Fibroblast of lung (primary cell): ENCODE measurements around the gene TSC22D2. TPM values are rescaled to one million over a fixed set of nuclear protein-coding genes. Genes with fewer than 3 reads are reported as not detected.

ENCODE experiments used
- DNase-seq, 2 donors: peaks; one replicate each; pipeline versions ENCODE4 v3.0.0 to v3.0.0-alpha.2; 2010; ENCODE audit warnings: low read depth in 2 of 2
- H2AFZ ChIP-seq: 2 replicates; pipeline ENCODE4 v1.5.1; 2012; ENCODE audit warnings: low read length, control low read depth, inconsistent platforms
- H3K27ac ChIP-seq: 2 replicates; pipeline ENCODE4 v1.5.1; 2011; ENCODE audit warnings: low read length, control low read depth; ENCODE audit not compliant: insufficient read depth
- H3K27me3 ChIP-seq: 2 replicates; pipeline ENCODE4 v1.5.1; 2011; ENCODE audit warnings: mild to moderate bottlenecking, low read length; ENCODE audit not compliant: control insufficient read depth, insufficient read depth
- H3K36me3 ChIP-seq: 2 replicates; pipeline ENCODE4 v1.5.1; 2011; ENCODE audit warnings: low read length; ENCODE audit not compliant: control insufficient read depth, insufficient read depth
- H3K4me1 ChIP-seq: 2 replicates; pipeline ENCODE4 v1.5.1; 2011; ENCODE audit warnings: low read length; ENCODE audit not compliant: control insufficient read depth, insufficient read depth; ENCODE audit errors: extremely low read depth
- H3K4me2 ChIP-seq: 2 replicates; pipeline ENCODE4 v1.5.1; 2011; ENCODE audit warnings: low read length, control low read depth; ENCODE audit not compliant: insufficient read depth; ENCODE audit errors: extremely low read depth
- H3K4me3 ChIP-seq, 4 experiments: fragments of 200-600 bp in 1 of 4; sonication (generic) in 1 of 4; replicated peaks in 1 of 4; 2 replicates each; pipeline ENCODE4 v1.5.1; 2011 to 2016; ENCODE audit warnings: low read length in 4 of 4, low read depth in 3 of 4, mild to moderate bottlenecking in 3 of 4, control low read depth in 2 of 4, inconsistent platforms in 1 of 4, mixed read lengths in 1 of 4; ENCODE audit not compliant: insufficient read depth in 1 of 4; ENCODE audit errors: control extremely low read depth in 1 of 4
- H3K79me2 ChIP-seq: 2 replicates; pipeline ENCODE4 v1.5.1; 2012; ENCODE audit warnings: mild to moderate bottlenecking, low read length, inconsistent platforms; ENCODE audit not compliant: control insufficient read depth, insufficient read depth
- H3K9ac ChIP-seq: 2 replicates; pipeline ENCODE4 v1.5.1; 2011; ENCODE audit warnings: mild to moderate bottlenecking, low read length, control low read depth; ENCODE audit not compliant: insufficient read depth
- H3K9me3 ChIP-seq: 2 replicates; pipeline ENCODE4 v1.5.1; 2012; ENCODE audit warnings: low read depth, low read length; ENCODE audit not compliant: control insufficient read depth, insufficient read depth
- H4K20me1 ChIP-seq: 2 replicates; pipeline ENCODE4 v1.5.1; 2011; ENCODE audit warnings: low read length; ENCODE audit not compliant: control insufficient read depth, insufficient read depth; ENCODE audit errors: extremely low read depth
- EZH2 ChIP-seq: IDR thresholded peaks from 2 replicates; pipeline ENCODE4 v1.5.1; 2012; ENCODE audit warnings: low read length, control low read depth, mild to moderate bottlenecking; ENCODE audit errors: missing control alignments
- polyA plus RNA-seq, 2 donors: library from polyadenylated mRNA; depleted of rRNA in 1 of 2; stranded (reverse) in 1 of 2; unstranded in 1 of 2; fragments of >200 nt; gene quantifications; 2 replicates each; pipeline ENCODE4 v1.2.1, GENCODE V29; 2011 to 2012; ENCODE audit warnings: missing spikeins in 1 of 2
- total RNA-seq: library from RNA; depleted of rRNA; stranded (reverse); fragments of >200 nt; gene quantifications from 2 replicates; pipeline ENCODE4 v1.2.1, GENCODE V29; 2014
- TF ChIP-seq, protein P1 (sequence below), 2 donors: IDR thresholded peaks in 1 of 2; conservative IDR thresholded peaks in 1 of 2; 1 replicate in 1 of 2; 2 replicates in 1 of 2; pipeline ENCODE4 v1.5.1; 2011 to 2012; ENCODE audit warnings: low read length in 2 of 2, control low read depth in 1 of 2, inconsistent platforms in 1 of 2, low read depth in 1 of 2, mild to moderate bottlenecking in 1 of 2

The TSC22D2 gene
- total and polyA plus RNA-seq, 2 donors (not counting 1 experiment from before 2014, with no cell fraction given): 23.6 to 29.3 TPM

DNA sequence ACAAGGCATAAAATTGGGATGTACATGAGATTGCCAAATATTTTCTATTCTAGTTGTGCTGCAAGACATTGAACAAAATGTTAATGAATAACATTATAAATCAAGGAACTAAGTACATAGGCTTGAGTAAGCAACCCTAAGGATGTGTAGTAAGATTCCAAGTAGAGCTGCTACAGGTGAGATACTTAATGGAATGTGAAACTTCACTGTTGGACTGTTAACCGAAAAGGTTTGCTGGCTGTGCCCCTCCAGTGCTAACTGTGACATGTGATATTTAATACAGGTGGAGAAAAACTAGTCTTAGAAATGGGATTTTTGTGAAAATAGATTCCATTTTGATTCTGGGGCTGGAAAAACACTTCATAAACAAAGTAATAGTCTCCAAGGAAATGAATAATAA is 52.4 kb downstream of the TSC22D2 start:
- no peak overlapping the region for H3K4me3 ChIP-seq
- no peaks in the 10 kb centered on the region for H3K27me3 ChIP-seq
- H3K9me3 ChIP-seq: no peaks in the 10 kb centered on the region
- no peak overlapping the region for H3K9ac ChIP-seq
- H4K20me1 ChIP-seq: no peaks in the 10 kb centered on the region
- peaks cover 9% of the 10 kb centered on the region for H3K36me3 ChIP-seq
- no peak overlapping the region for H2AFZ ChIP-seq
- H3K4me2 ChIP-seq: no peak overlapping the region
- no peak for DNase-seq
- H3K27ac ChIP-seq: no peak overlapping the region
- TF ChIP-seq, protein P1, sequence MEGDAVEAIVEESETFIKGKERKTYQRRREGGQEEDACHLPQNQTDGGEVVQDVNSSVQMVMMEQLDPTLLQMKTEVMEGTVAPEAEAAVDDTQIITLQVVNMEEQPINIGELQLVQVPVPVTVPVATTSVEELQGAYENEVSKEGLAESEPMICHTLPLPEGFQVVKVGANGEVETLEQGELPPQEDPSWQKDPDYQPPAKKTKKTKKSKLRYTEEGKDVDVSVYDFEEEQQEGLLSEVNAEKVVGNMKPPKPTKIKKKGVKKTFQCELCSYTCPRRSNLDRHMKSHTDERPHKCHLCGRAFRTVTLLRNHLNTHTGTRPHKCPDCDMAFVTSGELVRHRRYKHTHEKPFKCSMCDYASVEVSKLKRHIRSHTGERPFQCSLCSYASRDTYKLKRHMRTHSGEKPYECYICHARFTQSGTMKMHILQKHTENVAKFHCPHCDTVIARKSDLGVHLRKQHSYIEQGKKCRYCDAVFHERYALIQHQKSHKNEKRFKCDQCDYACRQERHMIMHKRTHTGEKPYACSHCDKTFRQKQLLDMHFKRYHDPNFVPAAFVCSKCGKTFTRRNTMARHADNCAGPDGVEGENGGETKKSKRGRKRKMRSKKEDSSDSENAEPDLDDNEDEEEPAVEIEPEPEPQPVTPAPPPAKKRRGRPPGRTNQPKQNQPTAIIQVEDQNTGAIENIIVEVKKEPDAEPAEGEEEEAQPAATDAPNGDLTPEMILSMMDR (conservative IDR thresholded peaks at IDR 0.05 in 1 of 2, IDR thresholded peaks at IDR 0.05 in 1 of 2; ENCODE audit: low read depth in 1 of 2, low read length in 2 of 2): no peak
- no peak for TF ChIP-seq EZH2
- peaks cover 22% of the 10 kb centered on the region for H3K79me2 ChIP-seq
- no peaks in the 10 kb centered on the region for H3K4me1 ChIP-seq

DNA sequence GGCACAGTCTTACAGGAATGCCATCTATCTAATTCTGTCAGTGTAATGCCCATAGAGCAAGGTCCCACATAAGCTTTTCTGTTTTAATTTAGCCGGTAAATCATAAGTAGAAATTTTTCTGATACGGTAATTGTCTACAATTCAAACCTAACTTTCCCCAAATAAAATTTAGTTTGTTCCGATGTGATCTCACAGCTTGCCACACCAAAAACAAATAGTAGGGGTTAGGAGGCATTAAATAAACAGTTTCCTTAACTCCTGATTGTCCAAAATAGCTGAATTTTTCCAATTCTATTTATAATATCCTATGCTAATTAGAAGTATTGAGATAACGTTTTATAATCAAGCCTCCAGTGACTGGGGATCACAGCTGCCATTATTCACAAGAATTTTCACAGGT is 53.3 kb downstream of the TSC22D2 start:
- Histone ChIP-seq H3K4me1 (no peaks in the 10 kb centered on the region), H3K79me2 (peaks cover 14% of the 10 kb centered on the region), H3K4me3 (no peak overlapping the region), H4K20me1 (no peaks in the 10 kb centered on the region), H3K27me3 (no peaks in the 10 kb centered on the region), H2AFZ (no peak overlapping the region), H3K9me3 (no peaks in the 10 kb centered on the region), H3K4me2 (no peak overlapping the region), H3K36me3 (peaks cover 9% of the 10 kb centered on the region), H3K9ac (no peak overlapping the region), H3K27ac (no peak overlapping the region)
- DNase-seq: no peak
- TF ChIP-seq, protein P1 (conservative IDR thresholded peaks at IDR 0.05 in 1 of 2, IDR thresholded peaks at IDR 0.05 in 1 of 2; ENCODE audit: low read depth in 1 of 2, low read length in 2 of 2): no peak
- no peak for TF ChIP-seq EZH2

DNA sequence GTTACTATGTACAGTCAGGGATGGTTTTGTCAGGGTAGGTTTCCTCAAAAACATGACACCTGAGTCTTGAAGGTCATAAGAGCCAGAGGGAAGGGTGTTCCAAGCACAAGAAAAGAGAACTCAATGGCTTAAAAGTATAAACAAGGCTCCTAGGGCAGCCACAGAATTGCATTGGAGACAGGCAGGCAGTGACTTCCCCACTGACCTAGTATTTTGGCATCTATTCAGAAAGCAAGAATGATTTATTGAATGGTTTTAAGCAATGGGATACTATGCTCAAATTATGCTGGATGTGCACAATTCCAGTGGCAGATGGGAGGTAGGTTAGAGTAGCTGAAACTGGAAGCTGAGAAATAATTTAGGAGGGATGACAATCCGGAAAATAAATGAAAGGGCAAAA is 54.0 kb downstream of the TSC22D2 start:
- Histone ChIP-seq H3K4me1 (no peaks in the 10 kb centered on the region), H3K4me3 (no peak overlapping the region), H3K4me2 (no peak overlapping the region), H3K27ac (no peak overlapping the region), H4K20me1 (no peaks in the 10 kb centered on the region), H3K27me3 (no peaks in the 10 kb centered on the region), H3K9me3 (no peaks in the 10 kb centered on the region), H2AFZ (no peak overlapping the region), H3K9ac (no peak overlapping the region), H3K36me3 (peaks cover 9% of the 10 kb centered on the region), H3K79me2 (peaks cover 9% of the 10 kb centered on the region)
- peak in 1 of 2 donors; percentile 57 for DNase-seq
- no peak for TF ChIP-seq EZH2
- TF ChIP-seq, protein P1 (conservative IDR thresholded peaks at IDR 0.05 in 1 of 2, IDR thresholded peaks at IDR 0.05 in 1 of 2; ENCODE audit: low read depth in 1 of 2, low read length in 2 of 2): no peak
